GDM1 (cell line): Measurements from ENCODE around the gene TSGA10IP.
A peak's percentile ranks its signal among the peaks of the same experiment; 100 is the strongest.

ENCODE experiments used
- DNase-seq: peaks from one replicate; lab custom pipeline; 2025; lab: John Stamatoyannopoulos, UW

Gene TSGA10IP

GRCh38 chr11:65976216-65977176 lies 31.2 kb downstream of the TSGA10IP start:
- DNase-seq, result no peak

- DNase-seq, result no peak
These were observed 32.5 kb downstream of the TSGA10IP start for GRCh38 chr11:65977621-65978390.

GRCh38 chr11:65978391-65979238 lies 33.3 kb downstream of the TSGA10IP start:
- DNase-seq, result no peak

GRCh38 chr11:65979261-65979759 lies 34.0 kb downstream of the TSGA10IP start:
- DNase-seq, result no peak

- no peak for DNase-seq
These were observed 35.9 kb downstream of the TSGA10IP start for GRCh38 chr11:65981101-65981740.

- no peak for DNase-seq
These were observed 36.9 kb downstream of the TSGA10IP start for GRCh38 chr11:65981972-65982823.

GRCh38 chr11:65982824-65983588 lies 37.7 kb downstream of the TSGA10IP start:
- no peak for DNase-seq

GRCh38 chr11:65983589-65983987 lies 38.3 kb downstream of the TSGA10IP start:
- DNase-seq, result no peak

- no peak for DNase-seq
These were observed 42.1 kb downstream of the TSGA10IP start for GRCh38 chr11:65987336-65987735.

- DNase-seq, result peak; percentile 89
These were observed 43.7 kb downstream of the TSGA10IP start for GRCh38 chr11:65988791-65989592.

GRCh38 chr11:65992056-65992455 lies 46.8 kb downstream of the TSGA10IP start:
- DNase-seq, result no peak

- DNase-seq, result no peak
These were observed 52.0 kb downstream of the TSGA10IP start for GRCh38 chr11:65997286-65997685.

- DNase-seq, result peak; percentile 95
These were observed 56.8 kb downstream of the TSGA10IP start, which contains the start of the genes BANF1 and EIF1AD for GRCh38 chr11:66001942-66002647. Gene BANF1 (plus strand): TSS chr11:66002503. CDS start chr11:66003251, 748 bp downstream. Gene EIF1AD (minus strand): TSS chr11:66002157. CDS start chr11:66000389, 1,768 bp downstream.

GRCh38 chr11:66002648-66003225 lies 57.5 kb downstream of the TSGA10IP start:
- DNase-seq, result no peak

- DNase-seq, result no peak
These were observed 58.0 kb downstream of the TSGA10IP start for GRCh38 chr11:66003291-66003690.

- DNase-seq, result no peak
These were observed 58.9 kb downstream of the TSGA10IP start for GRCh38 chr11:66004186-66004585.

GRCh38 chr11:66006134-66006890 lies 61.0 kb downstream of the TSGA10IP start:
- DNase-seq, result no peak
